SJSA1 (cell line): ENCODE results near the gene SLC7A11. TPM values are rescaled to one million over a fixed set of nuclear protein-coding genes. Genes with fewer than 3 reads are reported as not detected.

Source experiments
- DNase-seq, 2 experiments: peaks; one replicate each; pipeline ENCODE4 v3.0.0-alpha.2; 2015 to 2020; ENCODE audit warnings: low spot score in 2 of 2, low read depth in 1 of 2
- H3K27ac ChIP-seq: fragments of 250-450 bp; sonication (Bioruptor Pico); 2 replicates; pipeline ENCODE4 v1.5.1; 2020; ENCODE audit warnings: mild to moderate bottlenecking, moderate library complexity
- H3K27me3 ChIP-seq: fragments of 250-450 bp; sonication (Bioruptor Pico); replicated peaks from 2 replicates; pipeline ENCODE4 v1.5.1; 2020; ENCODE audit warnings: mild to moderate bottlenecking, moderate library complexity
- H3K36me3 ChIP-seq: fragments of 250-450 bp; sonication (Bioruptor Pico); 2 replicates; pipeline ENCODE4 v1.5.1; 2020; ENCODE audit warnings: mild to moderate bottlenecking
- H3K4me1 ChIP-seq: fragments of 250-450 bp; sonication (Bioruptor Pico); replicated peaks from 2 replicates; pipeline ENCODE4 v1.6.1; 2021; ENCODE audit warnings: mild to moderate bottlenecking
- H3K4me3 ChIP-seq: fragments of 250-450 bp; sonication (Bioruptor Pico); 2 replicates; pipeline ENCODE4 v1.5.1; 2020; ENCODE audit warnings: mild to moderate bottlenecking
- H3K9me3 ChIP-seq: fragments of 250-450 bp; sonication (Bioruptor Pico); replicated peaks from 2 replicates; pipeline ENCODE4 v1.5.1; 2020; ENCODE audit warnings: mild to moderate bottlenecking
- total RNA-seq: library from RNA; depleted of rRNA; stranded (reverse); fragments of >200 nt; shearing (Covaris generic); gene quantifications from 2 replicates; pipeline ENCODE4 v1.2.3, GENCODE V29; 2014

Gene SLC7A11
- total RNA-seq, 1 experiment from 2014 or later = 45.5 TPM

GRCh38 chr4:138236037-138236436, 6.1 kb downstream of the SLC7A11 start:
- H3K27ac ChIP-seq = peak overlapping the region; percentile 98
- no peak for DNase-seq

GRCh38 chr4:138235419-138235952, 6.7 kb downstream of the SLC7A11 start:
- Histone ChIP-seq H3K4me1 (peaks cover 28% of the 10 kb centered on the region), H3K9me3 (no peaks in the 10 kb centered on the region), H3K4me3 (no peak overlapping the region), H3K27me3 (no peaks in the 10 kb centered on the region), H3K27ac (peak overlapping the region; percentile 98), H3K36me3 (peaks cover 55% of the 10 kb centered on the region)
- DNase-seq = peak in 1 of 2 experiments; percentile 92

More at GRCh38 chr4:138236037-138236436, 6.1 kb downstream of the SLC7A11 start:
- no peaks in the 10 kb centered on the region for H3K27me3 ChIP-seq
- peaks cover 28% of the 10 kb centered on the region for H3K4me1 ChIP-seq
- no peak overlapping the region for H3K4me3 ChIP-seq
- no peaks in the 10 kb centered on the region for H3K9me3 ChIP-seq
- peaks cover 49% of the 10 kb centered on the region for H3K36me3 ChIP-seq

GRCh38 chr4:138234248-138234647, 7.9 kb downstream of the SLC7A11 start:
- H3K4me1 ChIP-seq = peaks cover 33% of the 10 kb centered on the region

DNA sequence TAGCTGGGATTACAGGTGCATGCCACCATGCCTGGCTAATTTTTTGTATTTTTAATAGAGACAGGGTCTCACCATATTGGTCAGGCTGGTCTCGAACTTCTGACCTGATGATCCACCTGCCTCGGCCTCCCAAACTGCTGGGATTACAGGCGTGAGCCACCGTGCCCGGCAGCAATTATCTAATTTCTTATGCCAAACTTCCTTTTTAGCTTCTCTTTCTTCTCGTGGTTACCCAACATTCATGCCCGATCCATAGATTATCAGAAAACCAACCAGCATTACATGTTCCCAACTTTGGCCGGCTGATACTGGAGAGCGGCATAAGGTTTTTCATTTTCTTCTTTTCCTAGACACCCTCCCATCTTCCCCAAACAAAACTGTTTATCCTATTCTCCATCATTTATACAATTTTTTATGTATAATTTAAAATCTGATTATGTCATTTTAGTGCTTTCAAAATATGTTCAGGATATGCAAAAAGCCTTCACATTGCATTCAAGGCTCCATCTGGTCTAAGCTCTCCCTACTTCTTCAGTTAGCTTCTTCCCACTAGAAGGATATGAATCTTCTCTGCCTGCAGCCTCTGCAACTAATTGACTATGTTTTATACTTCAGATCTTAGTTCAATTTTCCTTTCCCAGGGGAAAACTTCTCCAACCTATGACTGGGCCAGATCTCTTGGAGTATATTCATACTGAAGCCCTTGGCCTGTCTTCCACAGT, 8.7 kb downstream of the SLC7A11 start:
- DNase-seq = no peak
- peaks cover 73% of the 10 kb centered on the region for H3K36me3 ChIP-seq
- H3K4me3 ChIP-seq = no peak overlapping the region
- H3K27ac ChIP-seq = peak overlapping the region; percentile 98
- H3K9me3 ChIP-seq = no peaks in the 10 kb centered on the region
- peaks cover 30% of the 10 kb centered on the region for H3K4me1 ChIP-seq
- no peaks in the 10 kb centered on the region for H3K27me3 ChIP-seq

More at GRCh38 chr4:138234248-138234647, 7.9 kb downstream of the SLC7A11 start:
- no peak for DNase-seq
- peak overlapping the region; percentile 98 for H3K27ac ChIP-seq
- H3K36me3 ChIP-seq = peaks cover 67% of the 10 kb centered on the region
- H3K27me3 ChIP-seq = no peaks in the 10 kb centered on the region
- H3K9me3 ChIP-seq = no peaks in the 10 kb centered on the region
- no peak overlapping the region for H3K4me3 ChIP-seq

DNA sequence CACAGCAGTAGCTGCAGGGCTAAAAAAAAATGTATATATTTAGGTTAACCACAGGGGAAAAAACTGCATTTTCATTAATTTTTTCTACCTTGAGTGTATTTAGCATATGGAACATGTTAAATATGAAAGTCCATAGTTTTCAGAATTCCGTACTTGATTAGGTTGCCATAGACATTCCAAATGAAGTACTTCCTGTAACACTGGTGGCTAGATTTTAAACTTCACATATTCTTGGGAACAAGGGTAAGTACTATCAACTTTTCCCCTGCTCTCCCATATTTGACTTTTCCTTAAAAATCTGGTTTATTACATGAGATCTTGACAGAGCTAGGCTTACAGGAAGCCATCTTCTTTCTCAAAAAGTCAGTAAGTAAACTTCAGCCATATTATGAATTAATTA, 9.8 kb downstream of the SLC7A11 start:
- no peak overlapping the region for H3K4me3 ChIP-seq
- H3K9me3 ChIP-seq = no peaks in the 10 kb centered on the region
- peaks cover 79% of the 10 kb centered on the region for H3K36me3 ChIP-seq
- peaks cover 39% of the 10 kb centered on the region for H3K4me1 ChIP-seq
- no peak for DNase-seq
- H3K27ac ChIP-seq = no peak overlapping the region
- no peaks in the 10 kb centered on the region for H3K27me3 ChIP-seq

DNA sequence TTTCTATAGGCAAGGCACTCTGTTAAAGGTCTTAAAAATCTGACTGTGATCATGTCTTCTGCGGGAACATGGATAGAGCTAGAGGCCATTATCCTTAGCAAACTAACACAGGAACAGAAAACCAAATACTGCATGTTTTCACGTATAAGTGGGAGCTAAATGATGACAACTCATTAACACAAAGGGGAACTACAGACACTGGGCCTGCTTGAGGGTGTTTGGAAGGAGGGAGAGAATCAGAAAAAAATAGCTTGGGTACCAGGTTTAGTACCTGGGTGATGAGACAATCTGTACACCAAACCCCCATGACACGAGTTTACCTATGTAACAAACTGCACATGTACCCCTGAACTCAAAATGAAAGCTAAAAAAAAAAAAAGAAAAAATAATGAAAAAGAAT, 12.1 kb downstream of the SLC7A11 start:
- peaks cover 87% of the 10 kb centered on the region for H3K36me3 ChIP-seq
- H3K9me3 ChIP-seq = no peaks in the 10 kb centered on the region
- H3K4me1 ChIP-seq = peaks cover 46% of the 10 kb centered on the region
- no peak overlapping the region for H3K4me3 ChIP-seq
- DNase-seq = no peak
- H3K27ac ChIP-seq = no peak overlapping the region
- no peaks in the 10 kb centered on the region for H3K27me3 ChIP-seq

GRCh38 chr4:138229160-138229559, 13.0 kb downstream of the SLC7A11 start:
- peaks cover 39% of the 10 kb centered on the region for H3K4me1 ChIP-seq
- H3K9me3 ChIP-seq = no peaks in the 10 kb centered on the region
- DNase-seq = no peak
- peak overlapping the region; percentile 5; the same call in 1 of the 2 replicates for H3K27ac ChIP-seq
- H3K36me3 ChIP-seq = peaks cover 78% of the 10 kb centered on the region
- no peak overlapping the region for H3K4me3 ChIP-seq
- no peaks in the 10 kb centered on the region for H3K27me3 ChIP-seq

DNA sequence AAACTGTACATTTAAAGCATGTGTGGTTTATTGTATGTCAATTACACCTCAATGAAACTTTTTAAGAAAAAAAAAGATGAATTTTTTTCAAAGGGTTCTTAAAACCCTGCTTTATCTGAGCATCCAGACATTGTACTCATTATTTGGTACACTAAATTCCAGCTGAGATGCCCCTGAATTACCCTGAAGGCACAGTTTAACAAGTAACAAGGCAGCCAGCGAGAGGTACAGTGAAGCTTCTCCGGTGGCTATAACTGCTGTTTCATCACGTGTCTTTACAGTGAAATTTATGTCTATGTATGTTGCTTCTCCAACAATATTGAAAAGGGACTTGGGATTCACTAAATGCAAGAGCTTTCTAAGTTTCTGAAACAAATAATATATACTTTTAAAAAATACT, 15.8 kb downstream of the SLC7A11 start:
- no peak for DNase-seq
- Histone ChIP-seq H3K4me1 (peaks cover 65% of the 10 kb centered on the region), H3K4me3 (no peak overlapping the region), H3K36me3 (peaks cover 68% of the 10 kb centered on the region), H3K27me3 (no peaks in the 10 kb centered on the region), H3K27ac (peak overlapping the region; percentile 77), H3K9me3 (no peaks in the 10 kb centered on the region)

GRCh38 chr4:138225477-138225876, 16.7 kb downstream of the SLC7A11 start:
- H3K36me3 ChIP-seq = peaks cover 67% of the 10 kb centered on the region
- H3K27me3 ChIP-seq = no peaks in the 10 kb centered on the region
- H3K9me3 ChIP-seq = no peaks in the 10 kb centered on the region
- H3K4me3 ChIP-seq = no peak overlapping the region
- peak overlapping the region; percentile 77 for H3K27ac ChIP-seq
- DNase-seq = peak in 1 of 2 experiments; percentile 48
- peaks cover 73% of the 10 kb centered on the region for H3K4me1 ChIP-seq

DNA sequence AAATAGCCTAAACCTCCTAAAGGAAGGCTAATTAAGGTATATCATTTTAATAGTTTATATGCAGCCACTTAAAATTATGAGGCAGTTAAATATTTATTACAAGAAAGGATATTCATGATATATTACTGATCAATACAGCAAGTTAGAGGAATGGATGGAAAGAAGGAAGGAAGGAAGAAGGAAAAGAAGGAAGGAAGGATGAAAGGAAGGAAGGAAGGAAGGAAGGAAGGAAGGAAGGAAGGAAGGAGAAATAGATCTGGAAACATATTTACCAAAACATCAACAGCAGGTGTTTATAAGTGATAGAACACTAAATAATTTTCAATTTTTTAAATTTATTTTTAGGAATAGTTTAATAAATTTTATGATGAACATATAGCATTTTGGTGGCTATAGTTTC, 17.5 kb downstream of the SLC7A11 start:
- Histone ChIP-seq H3K9me3 (no peaks in the 10 kb centered on the region), H3K4me1 (peaks cover 76% of the 10 kb centered on the region), H3K27me3 (no peaks in the 10 kb centered on the region), H3K4me3 (no peak overlapping the region), H3K27ac (no peak overlapping the region), H3K36me3 (peaks cover 67% of the 10 kb centered on the region)
- DNase-seq = no peak

- H3K27ac ChIP-seq = peak overlapping the region; percentile 97
Measured at GRCh38 chr4:138223231-138223910, 18.8 kb downstream of the SLC7A11 start.

GRCh38 chr4:138222046-138222445, 20.1 kb downstream of the SLC7A11 start:
- Histone ChIP-seq H3K36me3 (peaks cover 70% of the 10 kb centered on the region), H3K27me3 (no peaks in the 10 kb centered on the region), H3K4me1 (peaks cover 58% of the 10 kb centered on the region), H3K27ac (peak overlapping the region; percentile 97), H3K4me3 (no peak overlapping the region), H3K9me3 (no peaks in the 10 kb centered on the region)
- peak; percentile 84 to 95 for DNase-seq

More at GRCh38 chr4:138223231-138223910, 18.8 kb downstream of the SLC7A11 start:
- Histone ChIP-seq H3K4me1 (peaks cover 71% of the 10 kb centered on the region), H3K4me3 (no peak overlapping the region), H3K36me3 (peaks cover 70% of the 10 kb centered on the region), H3K9me3 (no peaks in the 10 kb centered on the region), H3K27me3 (no peaks in the 10 kb centered on the region)
- DNase-seq = no peak

GRCh38 chr4:138218976-138219375, 23.2 kb downstream of the SLC7A11 start:
- Histone ChIP-seq H3K36me3 (peaks cover 79% of the 10 kb centered on the region), H3K4me3 (no peak overlapping the region), H3K4me1 (peaks cover 56% of the 10 kb centered on the region), H3K9me3 (no peaks in the 10 kb centered on the region), H3K27ac (no peak overlapping the region), H3K27me3 (no peaks in the 10 kb centered on the region)
- DNase-seq = no peak

- H3K36me3 ChIP-seq = peaks cover 79% of the 10 kb centered on the region
- H3K4me1 ChIP-seq = peaks cover 42% of the 10 kb centered on the region
- H3K9me3 ChIP-seq = no peaks in the 10 kb centered on the region
- DNase-seq = no peak
- no peak overlapping the region for H3K4me3 ChIP-seq
- no peaks in the 10 kb centered on the region for H3K27me3 ChIP-seq
- H3K27ac ChIP-seq = no peak overlapping the region
Measured at GRCh38 chr4:138217567-138217966, 24.6 kb downstream of the SLC7A11 start.
